Mesendoderm (in vitro differentiated cells): ENCODE results near the gene ARL4D.
A peak's percentile ranks its signal among the peaks of the same experiment; 100 is the strongest.

Experiments
- DNase-seq: peaks from one replicate; pipeline ENCODE4 v3.0.0; 2013
- H2AK5ac ChIP-seq: 2 replicates; pipeline ENCODE4 v1.6.1; 2013; ENCODE audit warnings: low read length, inconsistent platforms
- H2BK120ac ChIP-seq: 2 replicates; pipeline ENCODE4 v1.6.1; 2013; ENCODE audit warnings: low read depth, mild to moderate bottlenecking, low read length, moderate library complexity, mixed read lengths
- H2BK15ac ChIP-seq: replicated peaks from 2 replicates; pipeline ENCODE4 v1.6.1; 2013; ENCODE audit warnings: low read depth, mild to moderate bottlenecking, moderate library complexity
- H2BK5ac ChIP-seq: 2 replicates; pipeline ENCODE4 v1.6.1; 2013; ENCODE audit warnings: low read length, inconsistent platforms
- H3K18ac ChIP-seq: 2 replicates; pipeline ENCODE4 v1.6.1; 2013; ENCODE audit warnings: mild to moderate bottlenecking, low read length, mixed read lengths
- H3K23ac ChIP-seq: one replicate; pipeline ENCODE4 v1.6.1; 2013; ENCODE audit warnings: low read length
- H3K27ac ChIP-seq: 2 replicates; pipeline ENCODE4 v1.5.1; 2013; ENCODE audit warnings: low read depth, mild to moderate bottlenecking, inconsistent platforms, low read length, moderate library complexity
- H3K27me3 ChIP-seq: 2 replicates; pipeline ENCODE4 v1.6.1; 2013; ENCODE audit warnings: low read length, control low read depth, mild to moderate bottlenecking, inconsistent platforms; ENCODE audit not compliant: insufficient read depth, poor library complexity
- H3K36me3 ChIP-seq: 2 replicates; pipeline ENCODE4 v1.6.1; 2013; ENCODE audit warnings: low read length, inconsistent platforms; ENCODE audit not compliant: control insufficient read depth, insufficient read depth
- H3K4ac ChIP-seq: one replicate; pipeline ENCODE4 v1.6.1; 2013; ENCODE audit warnings: low read depth, mild to moderate bottlenecking, low read length, moderate library complexity
- H3K4me1 ChIP-seq: 2 replicates; pipeline ENCODE4 v1.6.1; 2013; ENCODE audit warnings: low read depth, low read length, inconsistent platforms; ENCODE audit not compliant: control insufficient read depth
- H3K4me2 ChIP-seq: 2 replicates; pipeline ENCODE4 v1.6.1; 2013; ENCODE audit warnings: low read length
- H3K4me3 ChIP-seq: 2 replicates; pipeline ENCODE4 v1.5.1; 2013; ENCODE audit warnings: mild to moderate bottlenecking, low read length
- H3K56ac ChIP-seq: one replicate; pipeline ENCODE4 v1.6.1; 2013; ENCODE audit warnings: low read length
- H3K79me1 ChIP-seq: 2 replicates; pipeline ENCODE4 v1.6.1; 2013; ENCODE audit warnings: low read length, inconsistent platforms
- H3K79me2 ChIP-seq: 2 replicates; pipeline ENCODE4 v1.6.1; 2013; ENCODE audit warnings: mild to moderate bottlenecking, low read length; ENCODE audit not compliant: control insufficient read depth, insufficient read depth
- H3K9ac ChIP-seq: 2 replicates; pipeline ENCODE4 v1.6.1; 2013; ENCODE audit warnings: low read length, inconsistent platforms
- H4K5ac ChIP-seq: one replicate; pipeline ENCODE4 v1.6.1; 2013; ENCODE audit warnings: low read length
- H4K8ac ChIP-seq: one replicate; pipeline ENCODE4 v1.6.1; 2013; ENCODE audit warnings: low read depth, mild to moderate bottlenecking, control low read depth, low read length, moderate library complexity
- WGBS: extraction: QIAGEN DNeasy Blood & Tissue Kit; methylation state at CpG from one replicate; pipeline ENCODE4 v1.1.7; 2013; ENCODE audit warnings: low lambda C conversion rate, missing lambda C conversion rate; ENCODE audit not compliant: insufficient coverage; ENCODE audit errors: extremely low coverage; 5-methylcytosine and 5-hydroxymethylcytosine counted together

ARL4D gene

GRCh38 chr17:43444223-43445008, 45.6 kb downstream of the ARL4D start:
- no CpG with 5 or more reads among the region's 8 CpGs for WGBS
- no peaks in the 10 kb centered on the region for H3K79me2 ChIP-seq
- H4K8ac ChIP-seq: no peak overlapping the region
- H3K9ac ChIP-seq: peak overlapping the region; percentile 8
- H2BK15ac ChIP-seq: no peak overlapping the region
- no peaks in the 10 kb centered on the region for H3K36me3 ChIP-seq
- peak overlapping the region; percentile 78 for H4K5ac ChIP-seq
- peaks cover 4% of the 10 kb centered on the region for H3K4me1 ChIP-seq
- H2AK5ac ChIP-seq: peak overlapping the region; percentile 2
- no peak overlapping the region for H3K23ac ChIP-seq
- no peak overlapping the region for H3K4me3 ChIP-seq
- H3K18ac ChIP-seq: peak overlapping the region; percentile 81
- DNase-seq: no peak
- peak overlapping the region; percentile 48 for H3K4ac ChIP-seq
- H3K27ac ChIP-seq: peak overlapping the region; percentile 11
- peak overlapping the region; percentile 50 for H3K56ac ChIP-seq
- peak overlapping the region; percentile 70 for H2BK120ac ChIP-seq
- H3K27me3 ChIP-seq: no peaks in the 10 kb centered on the region
- no peaks in the 10 kb centered on the region for H3K79me1 ChIP-seq
- peak overlapping the region; percentile 3 for H2BK5ac ChIP-seq
- no peak overlapping the region for H3K4me2 ChIP-seq

- Histone ChIP-seq H2BK120ac (peak overlapping the region; percentile 70), H3K36me3 (no peaks in the 10 kb centered on the region), H3K9ac (no peak overlapping the region), H3K4me1 (peaks cover 4% of the 10 kb centered on the region), H3K27ac (no peak overlapping the region), H3K79me2 (no peaks in the 10 kb centered on the region), H3K4ac (peak overlapping the region; percentile 48), H3K18ac (peak overlapping the region; percentile 81), H3K79me1 (no peaks in the 10 kb centered on the region), H2BK15ac (no peak overlapping the region), H4K8ac (no peak overlapping the region), H3K56ac (no peak overlapping the region), H3K23ac (no peak overlapping the region), H3K4me2 (no peak overlapping the region), H2BK5ac (no peak overlapping the region), H2AK5ac (no peak overlapping the region), H3K4me3 (no peak overlapping the region), H4K5ac (no peak overlapping the region), H3K27me3 (no peaks in the 10 kb centered on the region)
- no peak for DNase-seq
- WGBS: no CpG with 5 or more reads among the region's 5 CpGs
These were observed 46.3 kb downstream of the ARL4D start for GRCh38 chr17:43445009-43445589.

- Histone ChIP-seq H2AK5ac (no peak overlapping the region), H3K36me3 (no peaks in the 10 kb centered on the region), H2BK5ac (no peak overlapping the region), H3K56ac (no peak overlapping the region), H3K4ac (no peak overlapping the region), H2BK15ac (no peak overlapping the region), H3K9ac (no peak overlapping the region), H2BK120ac (no peak overlapping the region), H4K5ac (no peak overlapping the region), H3K4me1 (peaks cover 4% of the 10 kb centered on the region), H3K4me3 (no peak overlapping the region), H3K27me3 (no peaks in the 10 kb centered on the region), H3K23ac (no peak overlapping the region), H3K18ac (no peak overlapping the region), H3K79me1 (no peaks in the 10 kb centered on the region), H3K79me2 (no peaks in the 10 kb centered on the region), H3K4me2 (no peak overlapping the region), H4K8ac (no peak overlapping the region), H3K27ac (no peak overlapping the region)
- no peak for DNase-seq
- no CpG with 5 or more reads among the region's 5 CpGs for WGBS
These were observed 48.0 kb downstream of the ARL4D start for GRCh38 chr17:43446773-43447172.

GRCh38 chr17:43448720-43449469, 50.1 kb downstream of the ARL4D start:
- Histone ChIP-seq H2BK15ac (no peak overlapping the region), H3K27ac (no peak overlapping the region), H3K36me3 (no peaks in the 10 kb centered on the region), H2BK120ac (no peak overlapping the region), H2AK5ac (peak overlapping the region; percentile 16), H3K27me3 (no peaks in the 10 kb centered on the region), H3K4me3 (no peak overlapping the region), H3K56ac (no peak overlapping the region), H3K4me2 (no peak overlapping the region), H4K5ac (no peak overlapping the region), H3K4me1 (peaks cover 4% of the 10 kb centered on the region), H3K79me2 (no peaks in the 10 kb centered on the region), H3K79me1 (no peaks in the 10 kb centered on the region), H3K9ac (no peak overlapping the region), H4K8ac (no peak overlapping the region), H3K4ac (no peak overlapping the region), H3K23ac (no peak overlapping the region), H3K18ac (no peak overlapping the region), H2BK5ac (no peak overlapping the region)
- no CpG with 5 or more reads among the region's 7 CpGs for WGBS
- no peak for DNase-seq

DNA sequence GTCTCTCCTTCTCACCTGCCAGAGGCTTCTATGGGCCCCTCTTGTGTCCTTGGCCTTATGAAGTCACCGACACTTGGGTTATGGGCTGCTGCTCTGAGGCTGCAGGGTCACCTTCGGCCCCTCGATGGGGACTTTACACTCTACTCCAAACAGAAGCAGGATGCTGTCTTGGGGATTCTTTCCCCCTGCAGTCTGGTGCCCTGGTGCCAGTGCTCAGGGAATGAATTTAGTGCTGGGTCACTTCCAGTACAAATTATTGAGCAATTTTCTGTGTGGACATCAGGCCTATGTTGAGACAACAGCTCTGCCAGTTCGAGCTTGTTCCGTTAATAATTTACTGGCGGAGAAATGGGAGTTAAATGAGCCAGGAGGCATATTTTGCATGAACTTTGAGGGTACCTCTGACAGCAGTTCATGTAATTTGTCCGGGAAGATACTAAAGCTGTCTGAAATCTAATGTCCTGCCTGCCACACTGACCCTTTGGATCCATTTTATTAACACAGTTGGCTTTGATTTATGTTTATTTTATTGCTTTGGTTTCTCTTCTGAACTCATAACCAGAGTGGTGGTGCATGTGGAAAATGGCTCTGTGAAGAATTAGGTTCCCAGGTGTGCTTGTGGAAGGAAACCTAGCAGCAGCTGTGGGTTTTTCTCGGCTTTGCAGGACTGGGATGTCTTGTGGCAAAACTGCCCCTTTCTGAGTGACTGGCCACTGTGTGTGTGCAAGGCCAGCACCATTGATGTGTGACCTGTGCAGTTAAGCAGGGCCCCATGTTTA, 50.9 kb downstream of the ARL4D start:
- H4K5ac ChIP-seq: no peak overlapping the region
- H3K56ac ChIP-seq: no peak overlapping the region
- H3K36me3 ChIP-seq: no peaks in the 10 kb centered on the region
- H3K27me3 ChIP-seq: no peaks in the 10 kb centered on the region
- H3K4me1 ChIP-seq: peaks cover 1% of the 10 kb centered on the region
- H3K27ac ChIP-seq: no peak overlapping the region
- WGBS: no CpG with 5 or more reads among the region's 8 CpGs
- H3K79me1 ChIP-seq: no peaks in the 10 kb centered on the region
- H3K4me3 ChIP-seq: no peak overlapping the region
- H2BK5ac ChIP-seq: no peak overlapping the region
- no peak overlapping the region for H3K18ac ChIP-seq
- no peak overlapping the region for H2BK15ac ChIP-seq
- no peak overlapping the region for H2AK5ac ChIP-seq
- no peak overlapping the region for H4K8ac ChIP-seq
- DNase-seq: no peak
- no peak overlapping the region for H3K23ac ChIP-seq
- no peaks in the 10 kb centered on the region for H3K79me2 ChIP-seq
- H3K9ac ChIP-seq: no peak overlapping the region
- no peak overlapping the region for H2BK120ac ChIP-seq
- no peak overlapping the region for H3K4ac ChIP-seq
- no peak overlapping the region for H3K4me2 ChIP-seq
